ENCODE measurements around the gene BCAR3.
"Not testable (repeated sequence)": the region's sequence is repeated elsewhere in the genome, so short reads cannot be mapped to it uniquely, and the experiment has no call there.

Gene BCAR3

DNA sequence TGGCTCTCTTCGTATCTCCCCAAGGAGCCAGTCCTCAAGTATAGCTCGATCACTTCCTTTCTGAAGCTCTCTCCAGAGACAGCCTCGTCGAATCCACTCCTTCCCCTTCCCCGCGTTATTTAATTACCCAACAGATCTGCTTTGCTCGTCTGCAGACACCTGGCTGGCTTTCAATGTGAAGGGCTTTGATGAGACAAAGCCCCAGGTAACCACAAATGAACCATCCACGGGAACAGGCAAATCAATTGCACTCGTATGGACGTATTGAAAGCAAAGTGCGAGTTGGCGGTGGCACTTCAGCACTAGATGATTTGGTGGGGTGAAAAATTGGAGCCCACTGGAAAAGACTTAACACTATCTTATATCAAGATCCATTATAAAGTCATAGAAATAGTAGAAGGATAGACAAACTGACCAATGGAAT, 364 bp upstream of the BCAR3 start:
- ATAC-seq (peak; percentile 52), DNase-seq (no peak)
- Mint-ChIP-seq H3K27me3 (peaks cover 77% of the 10 kb centered on the region), H3K9me3 (no peaks in the 10 kb centered on the region), H3K4me3 (peak overlapping the region; percentile 80 to 83), H3K27ac (no peak overlapping the region), H3K4me1 (peaks cover 14% of the 10 kb centered on the region)

DNA sequence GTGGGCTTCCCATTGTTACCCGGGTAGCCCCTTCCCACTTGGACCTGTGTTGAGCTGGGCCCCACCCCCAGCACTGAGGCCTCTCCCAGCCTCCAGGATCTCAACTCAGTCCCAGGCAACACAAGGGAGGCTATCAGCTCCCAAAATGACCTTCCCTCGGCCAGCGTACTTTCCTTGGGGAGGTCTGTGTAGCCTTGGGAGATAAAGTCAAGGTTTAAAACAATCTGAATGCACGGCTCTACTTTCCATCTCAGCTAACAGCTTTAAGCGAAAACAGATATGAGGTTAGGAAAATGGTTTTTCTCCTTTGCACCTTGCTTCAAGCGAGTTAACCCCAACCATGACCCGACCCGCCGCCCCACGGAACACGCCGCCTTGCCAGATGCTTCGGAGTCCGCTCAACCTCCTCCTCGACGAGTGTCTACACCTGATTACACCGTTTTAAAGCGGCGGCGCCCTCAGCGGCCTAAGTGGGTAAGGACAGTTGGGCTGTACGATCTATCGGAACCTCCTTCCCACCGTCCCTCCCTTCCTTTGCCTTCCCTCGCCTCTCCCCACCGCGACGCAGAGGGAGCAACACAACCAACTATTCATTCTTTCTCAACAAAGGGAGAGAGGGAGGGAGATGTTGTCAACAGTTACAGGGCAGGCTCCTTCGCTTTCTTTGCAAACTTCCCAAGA, 1.1 kb downstream of the BCAR3 start:
- peak overlapping the region; percentile 76 to 86 for H3K4me3 Mint-ChIP-seq
- ATAC-seq = peak; percentile 81
- H3K9me3 Mint-ChIP-seq = no peaks in the 10 kb centered on the region
- H3K27me3 Mint-ChIP-seq = peaks cover 81% of the 10 kb centered on the region
- H3K4me1 Mint-ChIP-seq = peaks cover 14% of the 10 kb centered on the region
- no peak overlapping the region for H3K27ac Mint-ChIP-seq
- peak; percentile 33 to 45 for DNase-seq

DNA sequence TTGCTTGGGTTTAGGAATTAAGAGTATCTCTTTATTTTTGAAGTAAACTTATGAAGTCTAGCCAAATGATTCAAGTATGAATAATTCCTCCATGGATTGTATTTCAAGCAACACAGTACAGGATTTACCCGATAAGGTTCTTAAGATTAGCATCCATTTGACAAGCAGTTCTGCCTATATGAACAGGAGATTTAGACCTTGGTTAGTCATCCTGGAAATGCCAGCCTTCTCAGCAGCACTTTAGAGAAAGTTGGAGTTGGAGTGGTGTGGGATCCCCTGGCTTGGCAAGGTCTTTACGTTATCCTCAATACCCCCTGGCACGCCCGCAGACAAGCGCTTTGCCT, 1.6 kb downstream of the BCAR3 start:
- DNase-seq (no peak), ATAC-seq (no peak)
- Mint-ChIP-seq H3K4me3 (no peak overlapping the region), H3K9me3 (no peaks in the 10 kb centered on the region), H3K27ac (no peak overlapping the region), H3K27me3 (peaks cover 76% of the 10 kb centered on the region), H3K4me1 (peaks cover 14% of the 10 kb centered on the region)

DNA sequence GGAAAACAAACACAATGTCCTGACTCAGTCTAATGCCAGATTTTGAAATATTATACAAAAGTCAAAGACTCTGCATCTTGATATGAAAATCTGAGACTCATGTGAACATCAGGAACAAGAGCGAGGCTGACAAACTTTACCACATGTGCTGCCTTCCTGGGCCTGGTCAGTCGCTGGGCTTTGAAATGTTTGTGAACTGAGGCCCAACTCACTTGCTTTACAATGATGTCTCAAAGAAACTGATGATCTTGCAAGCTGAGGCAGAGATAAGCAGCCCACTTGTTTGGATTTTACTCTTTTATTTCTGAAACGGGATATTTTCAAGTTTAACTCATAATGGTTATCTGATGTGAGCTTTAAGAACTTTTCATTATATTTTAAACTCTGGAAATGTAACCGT, 2.1 kb downstream of the BCAR3 start:
- Mint-ChIP-seq H3K27me3 (peaks cover 71% of the 10 kb centered on the region), H3K27ac (no peak overlapping the region), H3K4me3 (no peak overlapping the region), H3K4me1 (peaks cover 14% of the 10 kb centered on the region), H3K9me3 (no peaks in the 10 kb centered on the region)
- DNase-seq (no peak), ATAC-seq (no peak)

DNA sequence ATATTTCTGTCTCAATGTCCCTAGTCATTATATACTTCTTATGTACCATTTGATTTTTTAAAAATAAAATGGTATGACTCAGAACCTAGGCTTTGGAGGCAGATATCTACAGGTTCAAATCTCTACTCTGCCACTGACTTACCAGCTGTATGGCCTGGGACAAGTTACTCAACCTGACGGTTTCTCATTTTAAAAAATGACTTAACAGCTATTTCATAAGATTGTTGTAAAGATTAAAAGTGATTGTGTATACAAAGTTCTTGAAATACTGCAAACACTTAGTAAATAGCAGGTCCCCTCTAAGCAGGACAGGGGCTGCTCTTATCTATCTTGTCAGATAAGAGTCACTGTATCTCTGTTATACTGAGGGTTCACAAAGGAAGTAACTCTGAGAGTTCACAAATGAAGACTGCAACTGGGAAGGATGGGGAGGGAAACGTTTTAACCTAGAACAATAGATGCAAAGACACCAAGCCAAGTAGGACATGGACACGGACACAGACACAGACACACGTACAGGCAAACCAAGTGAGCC, 2.6 kb downstream of the BCAR3 start:
- ATAC-seq (no peak), DNase-seq (no peak)
- H3K27me3 Mint-ChIP-seq = peaks cover 65% of the 10 kb centered on the region
- no peak overlapping the region for H3K27ac Mint-ChIP-seq
- H3K4me3 Mint-ChIP-seq = no peak overlapping the region
- peaks cover 14% of the 10 kb centered on the region for H3K4me1 Mint-ChIP-seq
- H3K9me3 Mint-ChIP-seq = no peaks in the 10 kb centered on the region

DNA sequence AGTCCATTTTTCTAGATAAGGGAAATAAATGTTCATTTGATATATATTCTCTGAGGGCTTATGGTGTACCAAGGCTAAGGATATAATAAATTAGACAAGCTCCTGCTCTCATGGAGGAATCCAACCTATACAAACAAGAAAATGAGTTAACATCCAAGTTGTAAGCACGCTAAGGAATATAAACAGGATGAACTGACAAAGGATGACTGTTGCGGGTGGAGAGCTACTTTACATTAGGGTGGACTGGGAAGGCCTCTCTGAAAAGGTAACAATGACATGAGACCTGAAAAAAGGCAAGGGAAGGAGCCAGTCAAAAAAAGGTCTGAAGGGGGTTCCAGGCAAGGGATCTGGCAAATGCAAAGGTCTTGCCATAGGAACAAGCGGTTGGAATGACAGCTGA, 3.1 kb downstream of the BCAR3 start:
- H3K4me1 Mint-ChIP-seq = peaks cover 14% of the 10 kb centered on the region
- ATAC-seq = no peak
- DNase-seq = no peak
- no peaks in the 10 kb centered on the region for H3K9me3 Mint-ChIP-seq
- H3K27ac Mint-ChIP-seq = no peak overlapping the region
- no peak overlapping the region for H3K4me3 Mint-ChIP-seq
- H3K27me3 Mint-ChIP-seq = peaks cover 60% of the 10 kb centered on the region

DNA sequence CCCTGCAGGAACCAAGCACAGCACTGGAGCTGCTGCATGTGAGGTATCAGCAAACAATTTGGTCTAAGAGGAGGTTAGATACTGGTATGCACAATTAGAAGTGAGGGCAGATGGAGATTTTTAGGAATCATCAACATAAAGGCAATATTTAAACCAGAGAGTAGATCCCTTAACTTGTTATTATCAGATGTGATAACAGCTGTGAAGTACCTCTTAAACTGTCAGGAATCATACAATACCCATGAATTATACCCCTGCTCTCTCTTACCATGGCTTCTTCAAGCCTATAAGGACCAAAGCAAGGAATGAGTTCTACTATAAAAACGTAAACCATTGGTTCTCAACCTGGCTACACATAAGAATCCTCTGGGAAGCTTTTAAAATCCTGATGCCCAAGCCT, 3.9 kb downstream of the BCAR3 start:
- Mint-ChIP-seq H3K27me3 (peaks cover 53% of the 10 kb centered on the region), H3K4me3 (no peak overlapping the region), H3K27ac (no peak overlapping the region), H3K9me3 (no peaks in the 10 kb centered on the region), H3K4me1 (peaks cover 14% of the 10 kb centered on the region)
- no peak for ATAC-seq
- DNase-seq = no peak

DNA sequence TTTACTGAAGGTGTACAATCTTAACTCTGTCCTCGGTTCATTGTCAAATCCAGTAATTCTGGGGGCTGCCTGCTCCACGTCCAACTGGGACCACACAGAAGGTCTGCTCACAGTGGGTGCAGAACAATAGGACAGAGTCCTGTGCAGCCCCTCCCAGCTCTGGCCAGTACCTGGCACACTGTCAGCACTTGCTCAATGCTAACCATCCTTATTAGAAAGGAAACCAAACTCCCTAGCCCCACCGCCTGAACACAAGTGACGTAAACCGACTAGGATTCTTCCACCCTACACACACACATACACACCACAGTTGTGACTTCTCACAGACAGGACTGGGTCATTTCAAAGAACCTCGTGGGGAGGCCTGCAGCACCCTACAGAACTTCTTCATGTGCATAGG, 5.2 kb downstream of the BCAR3 start:
- Mint-ChIP-seq H3K4me1 (peaks cover 7% of the 10 kb centered on the region), H3K9me3 (no peaks in the 10 kb centered on the region), H3K27ac (peak overlapping the region in 1 of 2 donors; percentile 20), H3K27me3 (peaks cover 40% of the 10 kb centered on the region), H3K4me3 (no peak overlapping the region)
- no peak for DNase-seq
- no peak for ATAC-seq

DNA sequence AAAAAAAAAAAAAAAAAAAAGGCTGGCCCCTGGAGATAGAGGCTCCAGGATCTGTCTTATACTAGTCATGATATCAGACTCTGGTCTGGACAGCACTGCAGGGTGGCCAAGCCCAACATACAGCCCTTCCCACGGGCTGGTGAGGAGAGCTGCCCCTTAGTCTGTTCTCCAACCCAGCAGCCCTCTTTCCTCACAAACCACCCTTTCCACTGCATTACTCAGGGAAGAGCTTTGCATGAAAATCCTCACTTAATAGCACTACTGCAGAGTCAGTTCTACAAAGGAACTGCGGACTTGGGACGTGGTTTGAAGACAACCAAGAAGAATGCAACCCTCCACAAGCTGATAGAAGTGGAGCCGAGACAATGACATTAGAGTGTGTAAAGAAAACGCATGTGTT, 5.7 kb downstream of the BCAR3 start:
- DNase-seq = no peak
- H3K4me3 Mint-ChIP-seq = no peak overlapping the region
- no peak for ATAC-seq
- peaks cover 6% of the 10 kb centered on the region for H3K4me1 Mint-ChIP-seq
- H3K27me3 Mint-ChIP-seq = peaks cover 37% of the 10 kb centered on the region
- H3K9me3 Mint-ChIP-seq = no peaks in the 10 kb centered on the region
- no peak overlapping the region for H3K27ac Mint-ChIP-seq

DNA sequence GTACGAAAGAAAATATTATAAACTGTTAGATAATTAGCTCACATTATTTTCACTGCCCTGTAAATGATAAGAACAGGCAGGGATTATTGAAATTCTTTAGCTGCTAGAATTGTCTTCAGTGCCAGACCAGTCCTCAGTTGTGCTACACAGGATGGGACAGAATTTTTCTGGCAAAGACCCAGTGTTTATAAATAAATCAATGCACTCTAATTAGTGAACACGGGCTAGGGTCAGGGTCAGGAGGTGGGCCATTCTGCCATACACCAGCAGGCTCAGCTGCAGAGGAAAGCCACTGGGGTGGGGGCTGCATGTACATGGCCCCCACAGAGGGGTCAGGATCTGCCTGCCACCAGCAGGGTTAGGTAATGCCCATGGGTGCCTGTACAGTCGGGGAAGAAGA, 6.4 kb downstream of the BCAR3 start:
- Mint-ChIP-seq H3K9me3 (no peaks in the 10 kb centered on the region), H3K4me1 (no peaks in the 10 kb centered on the region), H3K27me3 (peaks cover 31% of the 10 kb centered on the region), H3K4me3 (no peak overlapping the region), H3K27ac (no peak overlapping the region)
- DNase-seq (no peak), ATAC-seq (no peak)

DNA sequence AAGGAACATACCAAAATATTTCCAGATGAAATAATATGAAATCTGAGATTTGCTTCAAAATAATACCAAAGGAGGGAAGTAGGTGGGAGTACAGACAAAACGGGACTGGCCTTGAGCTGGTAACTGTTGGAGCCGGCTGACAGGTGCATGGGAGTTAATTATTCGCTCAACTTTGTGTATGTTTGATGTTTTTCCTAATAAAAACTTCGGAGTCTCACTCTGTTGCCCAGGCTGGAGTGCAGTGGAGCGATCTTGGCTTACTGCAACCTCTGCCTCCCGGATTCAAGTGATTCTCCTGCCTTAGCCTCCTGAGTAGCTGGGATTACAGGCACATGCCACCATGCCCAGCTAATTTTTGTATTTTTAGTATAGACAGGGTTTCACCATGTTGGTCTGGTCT, 7.6 kb downstream of the BCAR3 start:
- not testable (repeated sequence) for H3K4me1 Mint-ChIP-seq, H3K27ac Mint-ChIP-seq, DNase-seq, ATAC-seq, H3K9me3 Mint-ChIP-seq, H3K4me3 Mint-ChIP-seq
- peaks cover 19% of the 10 kb centered on the region for H3K27me3 Mint-ChIP-seq

DNA sequence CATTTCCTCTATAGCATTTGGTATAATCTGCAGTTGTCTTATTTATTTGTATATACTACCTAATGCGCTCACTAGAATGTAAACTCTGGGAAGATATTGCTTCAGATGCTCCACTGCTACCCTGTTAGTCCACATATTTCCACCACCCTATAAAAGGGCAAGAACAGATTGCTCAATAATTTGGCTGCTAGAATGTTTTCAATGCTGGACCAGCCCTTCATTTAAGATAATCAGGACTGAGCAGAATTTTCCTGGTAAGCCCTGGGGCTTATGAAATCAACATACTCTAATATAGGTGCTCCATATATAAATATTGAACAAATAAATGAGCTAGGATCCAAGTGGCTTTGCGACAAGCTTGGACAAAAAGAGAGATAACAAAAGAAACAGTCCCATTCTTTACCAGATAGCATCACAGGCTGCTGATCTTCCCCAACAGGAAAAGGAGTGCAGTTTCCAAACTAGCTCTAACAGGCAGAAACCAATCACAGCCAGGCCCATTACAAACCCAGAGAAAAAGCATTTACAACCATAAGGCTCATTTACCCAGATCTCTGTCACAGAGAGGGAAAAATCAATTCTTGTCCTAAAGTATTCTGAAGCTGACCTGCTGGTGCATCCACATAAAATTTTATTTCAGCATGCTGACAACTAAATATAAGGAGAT, 8.3 kb downstream of the BCAR3 start:
- no peak for DNase-seq
- Mint-ChIP-seq H3K4me3 (no peak overlapping the region), H3K27me3 (peaks cover 19% of the 10 kb centered on the region), H3K27ac (no peak overlapping the region), H3K9me3 (no peaks in the 10 kb centered on the region), H3K4me1 (no peaks in the 10 kb centered on the region)
- ATAC-seq = no peak

DNA sequence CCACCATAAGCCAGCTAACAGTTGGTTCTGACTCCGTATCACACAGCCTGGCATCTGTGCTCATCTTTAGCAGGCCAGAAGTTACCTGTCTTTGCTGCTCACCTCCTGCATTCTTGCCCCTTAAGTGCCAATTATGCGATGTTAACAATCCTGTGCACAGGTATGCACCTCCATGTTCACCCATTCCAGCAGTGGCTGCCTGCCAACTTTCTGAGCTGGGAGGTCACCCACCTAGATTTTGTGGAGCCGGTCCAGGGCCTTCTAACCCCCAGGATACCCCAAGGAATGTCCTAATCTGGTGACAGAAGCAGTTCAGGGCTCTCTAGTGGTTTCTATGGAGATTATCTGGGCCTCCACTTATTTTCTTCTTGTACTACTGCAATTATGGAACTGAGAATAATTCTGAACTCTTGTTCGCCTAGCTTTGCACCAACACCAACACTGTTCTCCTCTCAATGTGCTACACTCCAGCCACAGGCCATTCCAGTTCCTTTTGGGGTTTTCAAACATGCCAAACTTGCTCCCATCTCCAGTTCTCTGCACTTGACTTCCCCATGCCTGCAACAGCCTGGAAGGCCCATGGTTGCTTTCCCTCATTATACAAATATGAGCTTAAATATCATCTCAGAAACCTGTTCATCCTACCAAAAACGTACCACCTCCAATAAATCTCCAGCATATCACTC, 9.0 kb downstream of the BCAR3 start:
- Mint-ChIP-seq H3K27ac (no peak overlapping the region), H3K4me1 (no peaks in the 10 kb centered on the region), H3K27me3 (peaks cover 18% of the 10 kb centered on the region), H3K9me3 (no peaks in the 10 kb centered on the region), H3K4me3 (no peak overlapping the region)
- ATAC-seq (no peak), DNase-seq (no peak)

DNA sequence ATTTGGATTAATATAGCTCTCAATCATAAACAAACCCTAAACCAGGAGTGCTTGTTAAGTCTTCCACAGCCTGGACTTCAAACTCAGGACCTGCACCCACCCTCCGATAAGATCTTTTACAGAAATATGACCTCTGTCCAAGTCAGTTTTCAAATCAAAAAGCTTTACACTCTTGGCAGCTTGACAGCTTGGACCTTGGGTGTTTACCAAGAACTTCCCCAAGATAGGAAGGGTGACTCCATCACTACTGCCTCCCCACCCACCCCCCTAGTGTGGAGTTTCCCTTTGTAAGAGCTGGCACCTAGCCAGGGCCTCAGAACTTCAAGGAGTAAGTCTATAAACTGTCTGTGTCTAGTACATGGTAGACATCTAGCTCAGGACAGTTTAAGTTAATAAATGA, 9.6 kb downstream of the BCAR3 start:
- DNase-seq (no peak), ATAC-seq (no peak)

DNA sequence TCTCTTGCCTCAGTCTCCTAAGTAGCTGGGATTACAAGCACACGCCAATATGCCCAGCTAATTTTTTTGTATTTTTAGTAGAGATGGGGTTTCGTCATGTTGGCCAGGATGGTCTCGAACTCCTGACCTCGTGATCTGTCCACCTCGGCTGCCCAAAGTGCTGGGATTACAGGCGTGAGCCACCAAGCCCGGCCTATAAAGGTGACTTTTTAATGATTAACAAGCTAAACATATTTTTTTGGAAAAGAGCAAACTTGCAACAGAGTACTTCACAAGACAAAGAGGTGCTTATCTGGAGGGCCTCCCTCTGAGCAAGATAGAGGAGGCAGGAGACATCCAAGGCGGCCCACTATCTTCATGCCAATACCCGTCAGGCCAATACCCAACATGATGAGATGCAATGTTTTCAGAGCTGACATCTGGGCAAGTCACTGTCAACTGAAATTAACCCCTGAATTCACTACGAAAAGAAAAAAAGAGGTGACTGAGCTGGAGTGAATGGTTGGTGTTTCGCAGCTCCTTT, 10.5 kb downstream of the BCAR3 start:
- Mint-ChIP-seq H3K27me3 (peaks cover 4% of the 10 kb centered on the region), H3K4me3 (no peak overlapping the region), H3K4me1 (no peaks in the 10 kb centered on the region), H3K27ac (no peak overlapping the region), H3K9me3 (no peaks in the 10 kb centered on the region)
- no peak for DNase-seq
- no peak for ATAC-seq

More for the DNA sequence above, 9.6 kb downstream of the BCAR3 start:
- Mint-ChIP-seq H3K4me3 (no peak overlapping the region), H3K27me3 (peaks cover 13% of the 10 kb centered on the region), H3K4me1 (no peaks in the 10 kb centered on the region), H3K9me3 (no peaks in the 10 kb centered on the region), H3K27ac (no peak overlapping the region)

DNA sequence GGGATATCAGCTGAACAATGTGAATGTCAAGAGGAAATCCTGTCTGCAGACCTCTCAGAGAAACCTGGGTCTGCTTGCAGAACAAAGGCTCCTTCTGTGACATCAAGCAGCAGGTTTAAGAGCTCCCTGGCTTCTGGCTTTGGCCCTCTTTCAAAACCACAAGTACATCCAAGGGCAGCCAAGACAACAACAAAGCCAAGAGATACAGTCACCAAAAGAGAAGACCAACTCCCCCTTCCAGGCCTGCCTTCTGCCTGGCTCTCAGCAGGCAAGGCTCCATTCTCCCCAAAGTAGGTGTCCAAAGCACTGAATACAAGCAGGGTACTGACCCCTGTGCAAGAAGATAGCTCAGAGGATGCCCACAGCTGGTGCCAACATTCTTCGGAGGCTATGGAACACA, 11.5 kb downstream of the BCAR3 start:
- no peaks in the 10 kb centered on the region for H3K4me1 Mint-ChIP-seq
- DNase-seq (no peak), ATAC-seq (no peak)
- H3K27me3 Mint-ChIP-seq = no peaks in the 10 kb centered on the region
- H3K27ac Mint-ChIP-seq = no peak overlapping the region
- H3K4me3 Mint-ChIP-seq = no peak overlapping the region
- H3K9me3 Mint-ChIP-seq = no peaks in the 10 kb centered on the region
